ENCODE results near the gene BCL2L1. TPM values are rescaled to one million over a fixed set of nuclear protein-coding genes. Genes with fewer than 3 reads are reported as not detected.
A peak's percentile ranks its signal among the peaks of the same experiment; 100 is the strongest.

The BCL2L1 gene
- total RNA-seq, 8 experiments from 2014 or later, result 23.8 to 80.9 (median 37.7) TPM

DNA sequence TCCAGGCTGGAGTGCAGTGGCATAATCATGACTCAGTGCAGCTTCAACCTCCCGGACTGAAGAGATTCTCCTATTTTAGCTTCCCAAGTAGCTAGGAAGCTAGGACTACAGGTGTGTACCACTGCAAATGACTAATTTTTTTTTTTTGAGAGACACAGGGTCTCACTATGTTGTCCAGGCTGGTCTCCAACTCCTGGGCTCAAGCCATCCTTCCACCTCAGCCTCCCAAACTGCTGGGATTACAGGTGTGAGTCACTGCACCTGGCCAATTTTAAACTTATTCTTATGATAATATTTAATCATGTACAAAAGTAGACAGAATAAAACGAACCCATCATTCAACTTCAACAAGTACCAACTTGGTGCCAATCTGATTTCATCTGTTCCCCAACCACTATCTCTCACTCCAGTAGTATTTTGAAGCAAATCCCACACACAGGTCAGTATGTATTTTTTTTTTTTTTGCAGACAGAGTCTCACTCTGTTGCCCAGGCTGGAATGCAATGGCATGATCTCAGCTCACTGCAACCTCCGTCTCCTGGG, 32.5 kb downstream of the BCL2L1 start:
- no peak for ATAC-seq (replicated peaks in 6 of 8)
- Histone ChIP-seq H3K4me3 (no peak overlapping the region), H3K4me1 (replicated peaks in 1 of 2) (peaks cover 0 to 6% of the 10 kb centered on the region in 2 donors), H3K27ac (no peak overlapping the region)
- in situ Hi-C loops (cut with MboI; ENCODE audit: low pct_unique_long_range_greater_than_20kb in 2 of 9, low sequenced_read_pairs in 9 of 9, unreplicated experiment in 9 of 9), result no loop called here
- WGBS, 10 experiments, result 64 to 100% (median 100%) methylated on average over 1 to 3 of the region's 3 CpGs; no CpG with 5 or more reads in 2 of the 10 experiments

DNA sequence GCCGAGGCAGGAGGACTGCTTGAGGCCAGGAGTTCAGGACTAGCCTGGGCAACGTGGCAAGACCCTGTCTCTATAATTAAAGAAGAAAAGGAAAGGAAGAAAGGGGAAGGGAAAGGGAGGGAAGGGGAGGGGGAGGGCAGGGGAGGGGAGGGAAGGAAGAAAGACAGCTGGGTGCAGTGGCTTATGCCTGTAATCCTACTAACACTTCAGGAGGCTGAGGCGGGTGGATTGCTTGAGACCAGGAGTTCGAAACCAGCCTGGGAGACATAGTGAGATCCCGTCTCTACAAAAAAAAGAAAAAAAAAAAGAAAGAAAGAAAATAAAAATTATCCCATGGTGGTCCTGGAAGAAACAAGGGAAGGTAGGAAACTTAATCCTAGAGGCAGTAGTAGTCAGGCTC, 33.5 kb downstream of the BCL2L1 start:
- H3K4me1 ChIP-seq (replicated peaks in 1 of 2), result peaks cover 0 to 5% of the 10 kb centered on the region in 2 donors
- in situ Hi-C loops (cut with MboI; ENCODE audit: low pct_unique_long_range_greater_than_20kb in 2 of 9, low sequenced_read_pairs in 9 of 9, unreplicated experiment in 9 of 9), result no loop called here
- WGBS, 10 experiments, result 87 to 100% (median 100%) methylated on average over 1 to 2 of the region's 5 CpGs; no CpG with 5 or more reads in 4 of the 10 experiments
- ATAC-seq (replicated peaks in 6 of 8), result no peak
- no peak overlapping the region for H3K27ac ChIP-seq
- no peak overlapping the region for H3K4me3 ChIP-seq

DNA sequence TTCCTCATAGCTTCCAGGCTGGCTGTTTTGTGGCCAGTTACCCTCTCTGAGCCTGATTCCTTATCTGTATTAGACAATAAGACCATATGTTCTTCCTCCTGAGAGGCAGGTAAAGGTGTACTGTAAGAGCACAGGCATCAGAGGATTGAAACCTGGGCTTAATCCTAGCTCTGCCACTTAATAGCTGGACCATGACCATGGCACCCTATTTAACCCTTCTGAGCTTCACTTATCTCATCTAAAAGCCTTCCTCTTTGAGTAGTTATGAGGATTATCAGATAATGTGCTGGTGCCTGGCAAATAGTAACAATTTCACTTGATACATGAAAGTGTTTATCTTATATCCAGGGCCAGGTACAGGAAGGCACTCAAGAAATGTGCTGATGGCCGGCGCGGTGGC, 34.9 kb downstream of the BCL2L1 start:
- Histone ChIP-seq H3K27ac (no peak overlapping the region), H3K4me3 (no peak overlapping the region), H3K4me1 (replicated peaks in 1 of 2) (no peaks in the 10 kb centered on the region)
- WGBS, 10 experiments, result 89 to 100% (median 97%) methylated on average over 1 to 3 of the region's 3 CpGs; no CpG with 5 or more reads in 6 of the 10 experiments
- no peak for ATAC-seq (replicated peaks in 6 of 8)
- in situ Hi-C loops (cut with MboI; ENCODE audit: low pct_unique_long_range_greater_than_20kb in 2 of 9, low sequenced_read_pairs in 9 of 9, unreplicated experiment in 9 of 9), result no loop called here

DNA sequence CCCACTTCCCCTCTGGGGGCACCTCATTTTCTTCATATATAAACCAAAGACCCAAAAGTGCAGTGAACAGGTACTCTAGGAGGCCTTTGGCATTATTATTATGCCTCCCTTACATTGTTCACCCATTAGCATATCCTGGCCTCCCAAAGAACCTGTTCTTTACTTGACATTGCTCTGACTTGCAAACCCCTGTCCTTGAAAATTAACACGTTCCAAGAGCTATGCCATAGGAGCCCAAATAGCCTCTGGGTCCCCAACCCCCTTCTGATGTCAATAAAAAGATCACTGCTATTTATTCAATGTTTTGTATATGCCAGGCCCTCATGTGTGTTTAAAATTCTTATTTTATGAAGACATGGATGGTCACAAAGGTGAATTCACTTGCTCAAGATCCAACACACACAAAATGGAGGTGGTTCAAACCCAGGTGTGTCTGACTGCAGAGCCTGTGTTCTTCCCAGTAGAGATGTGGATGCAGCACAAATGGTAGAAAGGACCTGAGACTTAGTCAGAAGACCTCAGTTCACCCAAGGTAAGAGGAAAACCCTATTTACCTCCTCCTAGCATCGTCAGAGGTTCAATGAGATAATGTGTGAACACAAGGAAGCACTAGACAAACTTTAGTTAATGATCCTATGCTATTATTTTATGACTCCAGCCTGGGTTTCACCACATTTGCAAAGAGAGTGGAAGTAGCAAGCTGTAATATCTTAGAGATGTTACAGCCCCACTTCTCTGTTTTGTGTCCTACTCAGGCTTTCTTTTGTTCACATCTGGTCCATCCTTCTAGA, 36.6 kb downstream of the BCL2L1 start:
- no peaks in the 10 kb centered on the region for H3K4me1 ChIP-seq (replicated peaks in 1 of 2)
- H3K4me3 ChIP-seq, result no peak overlapping the region
- in situ Hi-C loops (cut with MboI; ENCODE audit: low pct_unique_long_range_greater_than_20kb in 2 of 9, low sequenced_read_pairs in 9 of 9, unreplicated experiment in 9 of 9), result no loop called here
- 80 to 100% (median 92%) methylated on average over 1 to 2 of the region's 2 CpGs; no CpG with 5 or more reads in 3 of the 10 experiments for WGBS, 10 experiments
- no peak for ATAC-seq (replicated peaks in 6 of 8)
- H3K27ac ChIP-seq, result no peak overlapping the region

DNA sequence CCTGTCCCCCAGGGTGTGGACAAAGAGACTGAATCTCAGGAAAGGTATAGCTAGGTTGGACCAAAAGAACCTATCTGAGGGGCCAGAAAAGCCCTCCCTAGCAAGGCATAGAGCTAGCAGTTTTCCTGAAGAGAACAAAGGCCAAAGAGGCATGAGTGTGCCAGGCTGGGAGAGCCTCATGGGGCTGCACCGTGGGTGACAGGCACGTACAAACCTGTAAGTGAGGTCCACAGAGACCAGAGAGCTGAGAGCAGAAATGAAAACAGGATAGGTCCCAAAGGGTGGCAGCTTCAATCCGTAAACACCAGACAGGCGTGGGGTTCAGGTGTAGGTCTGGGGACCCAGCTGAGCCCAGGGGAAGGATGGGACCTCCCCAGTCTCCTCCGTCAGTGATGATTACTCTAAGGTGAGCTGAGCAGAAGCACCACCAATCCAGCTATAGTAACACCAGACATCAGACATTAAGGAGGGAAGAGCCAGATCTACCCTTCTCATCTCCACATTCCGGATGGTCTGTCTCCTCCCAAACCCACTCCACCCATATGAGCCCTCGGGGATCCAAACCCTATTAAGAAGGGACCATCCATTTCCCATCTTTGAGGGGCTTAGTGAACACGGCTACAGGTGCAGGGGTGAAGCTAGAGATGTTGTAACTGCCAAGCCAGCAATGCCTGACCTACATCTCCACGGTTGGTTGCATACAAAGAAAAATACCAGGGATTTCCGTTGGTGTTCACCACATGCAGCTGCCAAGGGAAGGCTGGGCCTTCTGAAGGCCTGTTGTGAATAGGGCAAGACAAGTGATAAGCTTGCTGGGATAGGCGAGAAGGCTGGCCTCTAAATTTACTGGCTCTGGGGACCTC, 38.3 kb downstream of the BCL2L1 start:
- Histone ChIP-seq H3K4me1 (replicated peaks in 1 of 2) (no peaks in the 10 kb centered on the region), H3K4me3 (no peak overlapping the region), H3K27ac (no peak overlapping the region)
- no peak for ATAC-seq (replicated peaks in 6 of 8)
- 63 to 100% (median 90%) methylated on average over 2 to 8 of the region's 11 CpGs; no CpG with 5 or more reads in 2 of the 10 experiments for WGBS, 10 experiments
- in situ Hi-C loops (cut with MboI; ENCODE audit: low pct_unique_long_range_greater_than_20kb in 2 of 9, low sequenced_read_pairs in 9 of 9, unreplicated experiment in 9 of 9), result no loop called here

DNA sequence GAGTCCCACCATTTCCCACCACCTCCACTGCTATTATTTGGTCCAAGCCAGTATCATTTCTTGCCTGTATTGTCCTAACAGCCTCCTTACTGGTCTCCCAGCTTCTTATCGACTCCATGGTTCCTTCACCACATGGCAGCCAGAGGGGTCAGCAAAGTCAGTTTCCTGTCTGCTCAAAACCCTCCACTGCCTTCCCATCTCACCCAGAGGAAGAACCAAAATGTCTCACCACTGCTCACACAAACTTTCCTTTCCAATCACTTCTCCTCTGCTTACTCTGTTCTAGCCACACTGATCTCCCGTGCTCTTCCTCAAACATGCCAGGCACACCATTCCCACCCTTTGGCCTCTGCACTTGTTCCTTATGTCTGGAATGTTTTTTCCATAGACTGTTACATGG, 39.7 kb downstream of the BCL2L1 start:
- WGBS, 10 experiments, result 64 to 100% (median 78%) methylated on average over 1 to 2 of the region's 2 CpGs; no CpG with 5 or more reads in 2 of the 10 experiments
- no peak for ATAC-seq (replicated peaks in 6 of 8)
- in situ Hi-C loops (cut with MboI; ENCODE audit: low pct_unique_long_range_greater_than_20kb in 2 of 9, low sequenced_read_pairs in 9 of 9, unreplicated experiment in 9 of 9), result no loop called here
- Histone ChIP-seq H3K4me3 (no peak overlapping the region), H3K27ac (no peak overlapping the region), H3K4me1 (replicated peaks in 1 of 2) (peaks cover 0 to 5% of the 10 kb centered on the region in 2 donors)

DNA sequence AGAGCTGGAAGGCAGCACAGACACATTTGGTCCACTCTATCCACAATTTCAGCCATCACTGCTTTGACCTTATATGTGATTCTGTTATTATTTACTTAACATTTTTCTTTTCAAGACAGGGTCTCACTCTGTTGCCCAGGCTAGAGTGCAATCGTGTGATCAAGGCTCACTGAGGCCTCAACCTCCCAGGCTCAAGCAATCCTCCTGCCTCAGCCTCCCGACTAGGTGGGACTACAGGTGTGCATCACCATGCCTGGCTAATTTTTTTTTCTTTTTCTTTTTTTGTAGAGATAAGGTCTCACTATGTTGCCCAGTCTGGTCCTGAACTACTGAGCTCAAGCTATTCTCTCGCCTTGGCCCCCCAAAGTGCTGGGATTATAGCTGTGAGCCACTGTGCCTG, 40.3 kb downstream of the BCL2L1 start:
- 88 to 100% (median 100%) methylated on average over 1 to 3 of the region's 3 CpGs; no CpG with 5 or more reads in 2 of the 10 experiments for WGBS, 10 experiments
- Histone ChIP-seq H3K4me1 (replicated peaks in 1 of 2) (peaks cover 0 to 5% of the 10 kb centered on the region in 2 donors), H3K4me3 (no peak overlapping the region), H3K27ac (no peak overlapping the region)
- in situ Hi-C loops (cut with MboI; ENCODE audit: low pct_unique_long_range_greater_than_20kb in 2 of 9, low sequenced_read_pairs in 9 of 9, unreplicated experiment in 9 of 9), result no loop called here
- ATAC-seq (replicated peaks in 6 of 8), result no peak

DNA sequence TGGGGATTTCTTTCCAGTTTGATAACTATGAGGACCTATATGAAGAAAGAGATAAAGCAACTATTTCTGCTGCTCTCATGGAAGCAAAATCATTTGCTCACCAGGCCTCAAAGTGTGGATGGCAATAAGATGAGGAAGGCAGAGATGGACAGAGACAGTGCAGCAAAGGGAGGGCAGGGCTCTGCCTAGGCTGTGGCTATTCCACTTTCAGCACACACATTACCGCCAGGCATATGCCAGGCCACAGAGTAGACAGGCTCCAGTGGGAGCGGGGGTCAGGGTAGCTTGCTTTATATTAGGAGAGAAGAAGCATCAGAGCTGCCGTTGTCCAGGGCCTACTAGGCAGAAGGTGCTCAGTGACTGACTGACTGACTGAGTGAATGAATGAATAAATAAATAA, 40.9 kb downstream of the BCL2L1 start:
- in situ Hi-C loops (cut with MboI; ENCODE audit: low pct_unique_long_range_greater_than_20kb in 2 of 9, low sequenced_read_pairs in 9 of 9, unreplicated experiment in 9 of 9), result no loop called here
- 86 to 100% (median 96%) methylated on average over 1 to 3 of the region's 3 CpGs; no CpG with 5 or more reads in 5 of the 10 experiments for whole genome bisulfite sequencing, 10 experiments
- Histone ChIP-seq H3K4me3 (no peak overlapping the region), H3K27ac (no peak overlapping the region), H3K4me1 (replicated peaks in 1 of 2) (peaks cover 0 to 5% of the 10 kb centered on the region in 2 donors)
- no peak for ATAC-seq (replicated peaks in 6 of 8)

DNA sequence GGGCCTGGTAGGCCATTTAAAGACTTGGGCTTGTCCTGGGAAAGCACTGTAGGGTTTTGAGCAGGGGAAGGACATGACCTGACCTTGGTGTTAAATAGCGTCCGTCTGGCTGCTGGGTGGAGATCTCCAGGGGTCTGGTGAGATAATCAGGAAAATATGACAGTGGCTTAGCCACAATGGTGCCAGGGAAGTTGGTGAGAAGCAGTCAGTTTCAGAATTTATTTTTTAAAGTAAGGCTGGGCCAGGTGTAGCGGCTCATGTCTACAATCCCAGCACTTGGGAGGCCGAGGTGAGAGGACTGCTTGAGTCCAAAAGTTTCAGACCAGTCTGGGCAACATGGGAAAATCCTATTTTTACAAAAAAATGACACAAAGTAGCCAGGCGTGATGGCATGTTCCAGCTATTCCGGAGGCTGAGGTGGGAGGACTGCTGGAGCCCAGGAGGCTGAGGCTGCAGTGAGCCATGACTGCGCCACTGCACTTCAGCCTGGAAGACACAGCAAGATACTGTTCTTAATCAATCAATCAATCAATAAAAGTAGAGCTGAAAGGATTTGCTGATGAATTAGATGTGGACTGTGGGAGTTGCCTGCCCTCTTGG, 41.4 kb downstream of the BCL2L1 start:
- H3K27ac ChIP-seq, result no peak overlapping the region
- no peak overlapping the region for H3K4me3 ChIP-seq
- 50 to 100% (median 88%) methylated on average over 1 to 6 of the region's 7 CpGs; no CpG with 5 or more reads in 2 of the 10 experiments for WGBS, 10 experiments
- peaks cover 0 to 5% of the 10 kb centered on the region in 2 donors for H3K4me1 ChIP-seq (replicated peaks in 1 of 2)
- ATAC-seq (replicated peaks in 6 of 8), result no peak
- in situ Hi-C loops (cut with MboI; ENCODE audit: low pct_unique_long_range_greater_than_20kb in 2 of 9, low sequenced_read_pairs in 9 of 9, unreplicated experiment in 9 of 9), result no loop called here

DNA sequence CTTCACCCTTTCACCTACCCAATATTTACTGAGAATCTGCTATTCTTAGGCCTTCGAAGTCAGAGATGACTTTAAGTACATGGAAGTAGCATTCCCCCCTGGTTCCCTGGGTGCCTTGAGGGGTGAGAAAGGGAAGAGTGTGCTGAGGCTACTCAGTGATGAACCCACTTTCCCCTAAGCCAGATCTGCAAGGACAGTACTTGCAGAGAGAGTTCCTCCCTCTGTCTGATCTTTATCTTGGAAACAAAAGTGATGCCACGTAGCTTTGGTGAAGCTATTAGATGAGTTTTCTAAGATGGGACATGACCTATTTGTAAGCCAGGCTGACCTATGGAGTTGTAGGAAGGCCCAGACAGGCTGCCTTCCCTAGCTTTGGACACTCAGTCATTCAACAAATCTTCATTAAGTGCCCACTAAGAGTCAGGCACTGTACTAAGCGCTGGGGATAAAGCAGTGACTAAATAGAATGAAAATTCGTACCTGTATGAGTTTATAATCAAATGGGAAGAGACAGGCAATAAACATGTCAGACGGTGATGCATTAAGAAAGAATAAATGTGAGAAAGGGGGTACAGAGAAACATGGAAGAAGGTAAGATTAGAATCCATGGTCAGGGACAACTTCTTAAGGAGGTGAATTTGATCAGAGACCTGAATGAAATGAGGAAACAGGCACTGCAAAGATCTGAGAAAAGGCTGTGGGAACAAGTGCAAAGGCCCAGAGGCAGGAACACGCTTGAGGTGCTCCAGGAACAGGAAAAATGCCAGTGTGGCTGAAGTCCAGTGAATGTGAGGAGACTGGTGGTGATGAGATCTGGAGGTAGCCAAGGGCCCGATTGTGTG, 42.2 kb downstream of the BCL2L1 start:
- in situ Hi-C loops (cut with MboI; ENCODE audit: low pct_unique_long_range_greater_than_20kb in 2 of 9, low sequenced_read_pairs in 9 of 9, unreplicated experiment in 9 of 9), result no loop called here
- Histone ChIP-seq H3K4me3 (no peak overlapping the region), H3K4me1 (replicated peaks in 1 of 2) (peaks cover 0 to 5% of the 10 kb centered on the region in 2 donors), H3K27ac (no peak overlapping the region)
- ATAC-seq (replicated peaks in 6 of 8), result peak in 1 of 8 experiments; percentile 10
- 77 to 93% (median 87%) methylated on average over 1 to 7 of the region's 7 CpGs for WGBS, 10 experiments

DNA sequence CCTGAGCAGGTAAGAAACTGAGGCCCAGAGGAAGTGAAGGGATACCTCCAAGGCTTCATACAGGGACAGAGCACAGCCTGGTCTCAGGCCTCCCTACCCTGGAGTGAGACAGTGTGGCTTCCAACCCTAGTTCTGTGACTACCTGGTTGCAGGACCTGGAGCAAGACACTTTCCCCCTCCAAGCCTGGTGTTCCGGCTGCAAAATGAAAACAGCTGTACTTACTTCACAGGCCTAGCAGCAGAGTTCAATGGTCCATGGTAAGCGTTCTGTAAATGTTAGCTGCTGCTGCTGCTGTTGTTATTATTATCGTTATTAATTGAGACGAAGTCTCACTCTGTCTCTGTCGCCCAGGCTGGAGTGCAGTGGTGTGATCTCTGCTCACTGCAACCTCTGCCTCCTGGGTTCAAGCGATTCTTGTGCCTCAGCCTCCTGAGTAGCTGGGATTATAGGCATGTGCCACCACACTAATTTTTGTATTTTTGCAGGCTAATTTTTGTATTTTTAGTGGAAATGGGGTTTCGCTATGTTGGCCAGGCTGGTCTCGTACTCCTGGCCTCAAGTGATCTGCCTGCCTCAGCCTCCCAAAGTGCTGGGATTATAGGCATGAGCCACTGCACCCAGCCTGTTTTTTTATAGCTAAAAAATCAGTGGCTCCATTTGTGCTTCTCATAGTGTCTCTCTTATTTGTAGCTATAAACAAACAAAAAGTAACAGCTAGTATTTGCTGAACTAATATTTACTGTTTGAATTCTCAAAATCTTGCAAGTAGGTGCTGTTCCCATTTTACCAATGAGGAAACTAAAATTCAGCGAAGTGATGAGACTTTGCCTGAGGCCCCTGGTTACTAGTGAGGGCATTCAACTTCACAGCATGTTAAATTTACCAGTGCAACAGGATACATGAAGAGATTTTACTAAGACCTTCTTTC, 43.0 kb downstream of the BCL2L1 start:
- Histone ChIP-seq H3K4me3 (no peak overlapping the region), H3K4me1 (replicated peaks in 1 of 2) (peaks cover 0 to 5% of the 10 kb centered on the region in 2 donors), H3K27ac (no peak overlapping the region)
- ATAC-seq (replicated peaks in 6 of 8), result peak in 1 of 8 experiments; percentile 14
- WGBS, 10 experiments, result 60 to 100% (median 97%) methylated on average over 1 to 6 of the region's 9 CpGs
- in situ Hi-C loops (cut with MboI; ENCODE audit: low pct_unique_long_range_greater_than_20kb in 2 of 9, low sequenced_read_pairs in 9 of 9, unreplicated experiment in 9 of 9), result no loop called here

Measured in motor neuron (in vitro differentiated cells).